Activated CD8-positive, alpha-beta memory T cell treated with anti-CD3 and anti-CD28 coated beads, Interleukin-2, amount 10 ng/mL, durations not matched to agents 7 days and 5 days (primary cell): ENCODE results near the gene GADD45B. TPM values are rescaled to one million over a fixed set of nuclear protein-coding genes. Genes with fewer than 3 reads are reported as not detected.

ENCODE experiments used
- ATAC-seq: fragments of 150-1000 bp; cut with Tn5 transposase; one replicate; pipeline ENCODE4 v1.10.0; 2021; ENCODE audit warnings: moderate library complexity
- CTCF ChIA-PET: fragments of 350-600 bp; sonication (Branson Sonifier 250); formaldehyde crosslinking; loops from one replicate; lab custom pipeline; 2021; ENCODE audit warnings: antibody characterized with exemption; lab: Charles Lee
- DNase-seq: peaks from one replicate; pipeline ENCODE4 v3.0.0-alpha.2; 2020
- H3K27ac Mint-ChIP-seq: one replicate; pipeline ENCODE4 v1.8.0; 2021; ENCODE audit warnings: mild to moderate bottlenecking, mixed read lengths
- H3K27me3 Mint-ChIP-seq: one replicate; pipeline ENCODE4 v1.8.0; 2021; ENCODE audit warnings: mixed read lengths
- H3K36me3 Mint-ChIP-seq: one replicate; pipeline ENCODE4 v1.8.0; 2021; ENCODE audit warnings: mild to moderate bottlenecking, mixed read lengths
- H3K4me1 Mint-ChIP-seq: one replicate; pipeline ENCODE4 v1.8.0; 2021; ENCODE audit warnings: mixed read lengths
- H3K4me3 Mint-ChIP-seq: one replicate; pipeline ENCODE4 v1.8.0; 2021; ENCODE audit warnings: mild to moderate bottlenecking, moderate library complexity, mixed read lengths
- H3K9me3 Mint-ChIP-seq: one replicate; pipeline ENCODE4 v1.8.0; 2022; ENCODE audit warnings: low read depth, mixed read lengths
- microRNA-seq: library from miRNA; unstranded; fragments of <30 nt; microRNA quantifications from one replicate; pipeline ENCODE4 v1.2.0, GENCODE V29; 2022
- total RNA-seq, 2 experiments: library from RNA; stranded (reverse); gene quantifications; one replicate each; pipeline ENCODE4 v1.2.3, GENCODE V29; 2021

GADD45B gene
- total RNA-seq, 2 experiments from 2014 or later, result 63.4 to 79.4 TPM

GRCh38 chr19:2523630-2524311 lies 47.8 kb downstream of the GADD45B start:
- H3K36me3 Mint-ChIP-seq, result no peaks in the 10 kb centered on the region
- CTCF ChIA-PET, result no interaction called here
- H3K9me3 Mint-ChIP-seq, result peaks cover 2% of the 10 kb centered on the region
- H3K4me3 Mint-ChIP-seq, result no peak overlapping the region
- ATAC-seq (no peak), DNase-seq (no peak)
- H3K27me3 Mint-ChIP-seq, result no peaks in the 10 kb centered on the region
- H3K4me1 Mint-ChIP-seq, result no peaks in the 10 kb centered on the region
- H3K27ac Mint-ChIP-seq, result no peak overlapping the region

- no peak for ATAC-seq
- Mint-ChIP-seq H3K4me3 (no peak overlapping the region), H3K9me3 (peaks cover 2% of the 10 kb centered on the region), H3K27ac (no peak overlapping the region), H3K36me3 (no peaks in the 10 kb centered on the region), H3K27me3 (no peaks in the 10 kb centered on the region), H3K4me1 (no peaks in the 10 kb centered on the region)
- CTCF ChIA-PET, result no interaction called here
- DNase-seq, result no peak
Measured at GRCh38 chr19:2524361-2524839, 48.5 kb downstream of the GADD45B start.

GRCh38 chr19:2524840-2525723 lies 49.2 kb downstream of the GADD45B start:
- H3K4me3 Mint-ChIP-seq, result no peak overlapping the region
- no peaks in the 10 kb centered on the region for H3K4me1 Mint-ChIP-seq
- peaks cover 2% of the 10 kb centered on the region for H3K9me3 Mint-ChIP-seq
- CTCF ChIA-PET, result no interaction called here
- no peaks in the 10 kb centered on the region for H3K27me3 Mint-ChIP-seq
- DNase-seq, result no peak
- no peak for ATAC-seq
- H3K27ac Mint-ChIP-seq, result no peak overlapping the region
- H3K36me3 Mint-ChIP-seq, result no peaks in the 10 kb centered on the region

- CTCF ChIA-PET, result interaction anchor here (0.6 kb wide), 1 partner anchor 12 kb away, joined by 3 read pairs; no protein-coding TSS in a partner anchor
- Mint-ChIP-seq H3K4me1 (no peaks in the 10 kb centered on the region), H3K27me3 (peaks cover 7% of the 10 kb centered on the region), H3K4me3 (no peak overlapping the region), H3K9me3 (peaks cover 2% of the 10 kb centered on the region), H3K27ac (no peak overlapping the region), H3K36me3 (no peaks in the 10 kb centered on the region)
- ATAC-seq, result no peak
- no peak for DNase-seq
Measured at GRCh38 chr19:2527171-2527570, 51.2 kb downstream of the GADD45B start.

GRCh38 chr19:2527686-2528085 lies 51.8 kb downstream of the GADD45B start:
- DNase-seq, result no peak
- Mint-ChIP-seq H3K4me3 (no peak overlapping the region), H3K9me3 (peaks cover 2% of the 10 kb centered on the region), H3K36me3 (no peaks in the 10 kb centered on the region), H3K27me3 (peaks cover 9% of the 10 kb centered on the region), H3K4me1 (peaks cover 2% of the 10 kb centered on the region), H3K27ac (no peak overlapping the region)
- CTCF ChIA-PET, result interaction anchor here (0.6 to 1.1 kb wide), 2 partner anchors 12 to 25 kb away, joined by 3 to 4 read pairs; no protein-coding TSS in a partner anchor
- ATAC-seq, result no peak

Small RNAs within 50 kb of the gene (microRNA-seq; reads per million reads assigned to microRNA genes)
- gene MIR7108, result 3.8 reads per million

Other genes starting within 250 kb of the GADD45B start
- 10 to 100 TPM; 78.3 to 80.8 TPM for gene PLEKHJ1, start 239.8 kb upstream of the GADD45B start, total RNA-seq
- gene SF3A2, start 239.3 kb upstream of the GADD45B start, total RNA-seq, result 100 to 1,000 TPM; 167 to 178 TPM
- 1 to 10 TPM; 5.1 to 6.0 TPM for gene AMH, start 226.8 kb upstream of the GADD45B start, total RNA-seq
- gene JSRP1, start 219.7 kb upstream of the GADD45B start, total RNA-seq, result 1 to 10 TPM in 1 of 2 experiments, not detected in 1; 1.0 TPM
- gene PEAK3, start 194.0 kb upstream of the GADD45B start, total RNA-seq, result under 1 TPM in 1 of 2 experiments, not detected in 1; 0.54 TPM
- gene LINGO3, start 168.0 kb upstream of the GADD45B start, total RNA-seq, result under 1 TPM; 0.32 to 0.40 TPM
- 100 to 1,000 TPM; 135 TPM for gene LSM7, start 147.5 kb upstream of the GADD45B start, total RNA-seq
- 10 to 100 TPM; 63.2 to 72.4 TPM for gene SPPL2B, start 147.4 kb upstream of the GADD45B start, total RNA-seq
- not detected for gene TMPRSS9, start 115.9 kb upstream of the GADD45B start, total RNA-seq
- gene TIMM13, start 48.5 kb upstream of the GADD45B start, total RNA-seq, result 10 to 100 TPM; 66.4 to 91.9 TPM
- gene LMNB2, start 19.2 kb upstream of the GADD45B start, total RNA-seq, result 100 to 1,000 TPM; 123 to 128 TPM
- gene GNG7, start 226.6 kb downstream of the GADD45B start, total RNA-seq, result not detected
- not detected for gene DIRAS1, start 245.2 kb downstream of the GADD45B start, total RNA-seq